Natural killer cell treated with Interleukin-12 subunit alpha and Interleukin-12 subunit beta and Interleukin-15 and Interleukin-18, amount 100 ng/mL, for 72 hours (primary cell): ENCODE data around the gene SLC35F3. TPM values are rescaled to one million over a fixed set of nuclear protein-coding genes. Genes with fewer than 3 reads are reported as not detected.

Experiments used
- ATAC-seq, 2 donors: fragments of 150-1000 bp; cut with Tn5 transposase in 1 of 2; sonication (Bioruptor Pico), chemical (Tn5 transposase) in 1 of 2; 2 replicates each; pipeline ENCODE4 v1.10.0; 2021
- DNase-seq: peaks from one replicate; pipeline ENCODE4 v3.0.0; 2022; ENCODE audit warnings: low spot score
- H3K27ac Mint-ChIP-seq, 2 donors: 1 replicate in 1 of 2; 2 replicates in 1 of 2; pipeline ENCODE4 v1.8.0; 2022; ENCODE audit warnings: mixed read lengths in 2 of 2, mild to moderate bottlenecking in 1 of 2, moderate library complexity in 1 of 2
- H3K27me3 Mint-ChIP-seq, 2 donors: 1 replicate in 1 of 2; 2 replicates in 1 of 2; pipeline ENCODE4 v1.8.0; 2022; ENCODE audit warnings: mixed read lengths in 2 of 2
- H3K36me3 Mint-ChIP-seq: one replicate; pipeline ENCODE4 v1.8.0; 2022; ENCODE audit warnings: mixed read lengths
- H3K4me1 Mint-ChIP-seq, 2 donors: 1 replicate in 1 of 2; 2 replicates in 1 of 2; pipeline ENCODE4 v1.8.0; 2022; ENCODE audit warnings: low read depth in 2 of 2, mixed read lengths in 2 of 2, mild to moderate bottlenecking in 1 of 2
- H3K4me3 Mint-ChIP-seq: one replicate; pipeline ENCODE4 v1.8.0; 2022; ENCODE audit warnings: mixed read lengths
- H3K9me3 Mint-ChIP-seq: 2 replicates; pipeline ENCODE4 v1.8.0; 2022; ENCODE audit warnings: mixed read lengths
- total RNA-seq, 2 donors: library from RNA; stranded (reverse); gene quantifications; one replicate each; pipeline ENCODE4 v1.2.3, GENCODE V29; 2022

Gene SLC35F3
- total RNA-seq, 2 donors from 2014 or later = 0.14 to 0.56 TPM

GRCh38 chr1:234219711-234220110 lies 315.2 kb downstream of the SLC35F3 start:
- H3K4me1 Mint-ChIP-seq = peaks cover 0 to 4% of the 10 kb centered on the region in 2 donors
- H3K27ac Mint-ChIP-seq = no peak overlapping the region
- no peak overlapping the region for H3K4me3 Mint-ChIP-seq
- no peak for ATAC-seq
- peaks cover 30 to 35% of the 10 kb centered on the region in 2 donors for H3K27me3 Mint-ChIP-seq
- no peak for DNase-seq
- H3K36me3 Mint-ChIP-seq = no peaks in the 10 kb centered on the region
- H3K9me3 Mint-ChIP-seq = no peaks in the 10 kb centered on the region

GRCh38 chr1:234221601-234222000 lies 317.1 kb downstream of the SLC35F3 start:
- Mint-ChIP-seq H3K4me3 (no peak overlapping the region), H3K9me3 (no peaks in the 10 kb centered on the region), H3K4me1 (peaks cover 0 to 4% of the 10 kb centered on the region in 2 donors), H3K27ac (no peak overlapping the region), H3K27me3 (peaks cover 26 to 34% of the 10 kb centered on the region in 2 donors), H3K36me3 (no peaks in the 10 kb centered on the region)
- ATAC-seq (no peak), DNase-seq (no peak)

GRCh38 chr1:234222561-234223280 lies 318.2 kb downstream of the SLC35F3 start:
- H3K9me3 Mint-ChIP-seq = no peaks in the 10 kb centered on the region
- H3K27me3 Mint-ChIP-seq = peaks cover 25 to 33% of the 10 kb centered on the region in 2 donors
- H3K36me3 Mint-ChIP-seq = no peaks in the 10 kb centered on the region
- H3K27ac Mint-ChIP-seq = no peak overlapping the region
- no peak for ATAC-seq
- DNase-seq = no peak
- H3K4me3 Mint-ChIP-seq = no peak overlapping the region
- no peaks in the 10 kb centered on the region for H3K4me1 Mint-ChIP-seq

- no peak overlapping the region for H3K27ac Mint-ChIP-seq
- DNase-seq (no peak), ATAC-seq (no peak)
- H3K4me3 Mint-ChIP-seq = no peak overlapping the region
- peaks cover 44 to 57% of the 10 kb centered on the region in 2 donors for H3K27me3 Mint-ChIP-seq
- H3K9me3 Mint-ChIP-seq = no peaks in the 10 kb centered on the region
- H3K36me3 Mint-ChIP-seq = no peaks in the 10 kb centered on the region
- peaks cover 15 to 17% of the 10 kb centered on the region in 2 donors for H3K4me1 Mint-ChIP-seq
Measured at GRCh38 chr1:234226113-234226818, 321.8 kb downstream of the SLC35F3 start.

GRCh38 chr1:234226819-234227165 lies 322.3 kb downstream of the SLC35F3 start:
- Mint-ChIP-seq H3K27me3 (peaks cover 44 to 57% of the 10 kb centered on the region in 2 donors), H3K4me1 (peaks cover 16 to 18% of the 10 kb centered on the region in 2 donors), H3K4me3 (no peak overlapping the region), H3K9me3 (no peaks in the 10 kb centered on the region), H3K27ac (no peak overlapping the region), H3K36me3 (no peaks in the 10 kb centered on the region)
- ATAC-seq = no peak
- no peak for DNase-seq

GRCh38 chr1:234229581-234230387 lies 325.3 kb downstream of the SLC35F3 start:
- Mint-ChIP-seq H3K27ac (peak overlapping the region; percentile 19 to 62), H3K4me3 (peak overlapping the region; percentile 34), H3K36me3 (no peaks in the 10 kb centered on the region), H3K4me1 (peaks cover 21 to 22% of the 10 kb centered on the region in 2 donors), H3K27me3 (peaks cover 47 to 60% of the 10 kb centered on the region in 2 donors), H3K9me3 (no peaks in the 10 kb centered on the region)
- DNase-seq (no peak), ATAC-seq (no peak)

GRCh38 chr1:234230414-234230862 lies 326.0 kb downstream of the SLC35F3 start:
- H3K36me3 Mint-ChIP-seq = no peaks in the 10 kb centered on the region
- peaks cover 48 to 54% of the 10 kb centered on the region in 2 donors for H3K27me3 Mint-ChIP-seq
- peak overlapping the region; percentile 34 for H3K4me3 Mint-ChIP-seq
- ATAC-seq = peak; percentile 84 to 86
- no peaks in the 10 kb centered on the region for H3K9me3 Mint-ChIP-seq
- peaks cover 21 to 22% of the 10 kb centered on the region in 2 donors for H3K4me1 Mint-ChIP-seq
- peak overlapping the region; percentile 19 to 62 for H3K27ac Mint-ChIP-seq
- DNase-seq = no peak

- DNase-seq = no peak
- H3K9me3 Mint-ChIP-seq = no peaks in the 10 kb centered on the region
- H3K4me3 Mint-ChIP-seq = peak overlapping the region; percentile 34
- H3K36me3 Mint-ChIP-seq = no peaks in the 10 kb centered on the region
- peaks cover 52 to 58% of the 10 kb centered on the region in 2 donors for H3K27me3 Mint-ChIP-seq
- peak in 1 of 2 donors; percentile 58 for ATAC-seq
- H3K4me1 Mint-ChIP-seq = peaks cover 21 to 22% of the 10 kb centered on the region in 2 donors
- peak overlapping the region in 1 of 2 donors; percentile 19 for H3K27ac Mint-ChIP-seq
Measured at GRCh38 chr1:234231061-234231892, 326.8 kb downstream of the SLC35F3 start.

GRCh38 chr1:234231893-234232276 lies 327.4 kb downstream of the SLC35F3 start:
- H3K36me3 Mint-ChIP-seq = no peaks in the 10 kb centered on the region

GRCh38 chr1:234234199-234234598 lies 329.7 kb downstream of the SLC35F3 start:
- peaks cover 21 to 22% of the 10 kb centered on the region in 2 donors for H3K4me1 Mint-ChIP-seq
- no peak overlapping the region for H3K4me3 Mint-ChIP-seq
- no peaks in the 10 kb centered on the region for H3K36me3 Mint-ChIP-seq
- ATAC-seq = no peak
- no peak overlapping the region for H3K27ac Mint-ChIP-seq
- H3K9me3 Mint-ChIP-seq = no peaks in the 10 kb centered on the region
- no peak for DNase-seq
- peaks cover 59 to 61% of the 10 kb centered on the region in 2 donors for H3K27me3 Mint-ChIP-seq

More at GRCh38 chr1:234231893-234232276, 327.4 kb downstream of the SLC35F3 start:
- DNase-seq (no peak), ATAC-seq (no peak)
- no peaks in the 10 kb centered on the region for H3K9me3 Mint-ChIP-seq
- H3K4me3 Mint-ChIP-seq = no peak overlapping the region
- H3K27ac Mint-ChIP-seq = no peak overlapping the region
- peaks cover 21 to 22% of the 10 kb centered on the region in 2 donors for H3K4me1 Mint-ChIP-seq
- peaks cover 54 to 60% of the 10 kb centered on the region in 2 donors for H3K27me3 Mint-ChIP-seq

GRCh38 chr1:234235434-234235881 lies 331.0 kb downstream of the SLC35F3 start:
- Mint-ChIP-seq H3K4me3 (no peak overlapping the region), H3K36me3 (no peaks in the 10 kb centered on the region), H3K27me3 (peaks cover 53 to 56% of the 10 kb centered on the region in 2 donors), H3K27ac (no peak overlapping the region), H3K9me3 (no peaks in the 10 kb centered on the region), H3K4me1 (peaks cover 11% of the 10 kb centered on the region in 2 donors)
- ATAC-seq (no peak), DNase-seq (no peak)

- Mint-ChIP-seq H3K4me1 (no peaks in the 10 kb centered on the region), H3K27me3 (peaks cover 48 to 62% of the 10 kb centered on the region in 2 donors), H3K36me3 (no peaks in the 10 kb centered on the region), H3K9me3 (no peaks in the 10 kb centered on the region), H3K27ac (no peak overlapping the region), H3K4me3 (no peak overlapping the region)
- DNase-seq = no peak
- ATAC-seq = no peak
Measured at GRCh38 chr1:234237393-234237792, 332.9 kb downstream of the SLC35F3 start.

- ATAC-seq (no peak), DNase-seq (no peak)
- Mint-ChIP-seq H3K36me3 (no peaks in the 10 kb centered on the region), H3K27ac (no peak overlapping the region), H3K27me3 (peaks cover 44 to 61% of the 10 kb centered on the region in 2 donors), H3K4me1 (no peaks in the 10 kb centered on the region), H3K4me3 (no peak overlapping the region), H3K9me3 (no peaks in the 10 kb centered on the region)
Measured at GRCh38 chr1:234238060-234238459, 333.6 kb downstream of the SLC35F3 start.
